Measurements from ENCODE around the gene CASTOR1. TPM values are rescaled to one million over a fixed set of nuclear protein-coding genes. Genes with fewer than 3 reads are reported as not detected.

The CASTOR1 gene
- total and polyA plus RNA-seq, 2 donors (not counting 3 experiments of a cell fraction or from before 2014, with no cell fraction given), result 8.1 to 26.8 TPM

DNA sequence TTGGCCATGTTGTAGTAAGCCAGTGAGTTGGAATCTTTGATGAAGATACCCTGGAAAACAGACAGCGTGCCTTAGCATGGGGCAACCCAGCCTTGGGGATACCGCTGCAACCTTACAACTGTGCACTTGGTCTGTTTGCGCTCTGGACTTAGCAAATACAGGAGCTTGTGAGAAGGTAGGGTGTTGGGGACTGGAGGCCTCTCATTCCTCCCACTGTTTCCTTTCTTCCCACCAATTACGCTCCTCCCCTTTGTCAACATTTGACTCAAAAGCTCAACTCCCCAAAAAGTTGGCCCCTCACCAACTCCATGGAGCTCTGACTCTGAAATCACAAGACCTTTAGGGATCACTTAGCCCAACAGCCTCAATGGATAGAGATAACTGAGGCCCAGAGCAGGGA, 45.3 kb upstream of the CASTOR1 start:
- H3K36me3 ChIP-seq (ENCODE audit: control insufficient read depth in 2 of 2, extremely low read depth in 1 of 2, insufficient read depth in 2 of 2, low read length in 2 of 2), result peaks cover 32 to 64% of the 10 kb centered on the region in 2 experiments
- H3K27me3 ChIP-seq (ENCODE audit: control insufficient read depth in 2 of 2, insufficient read depth in 2 of 2, low read length in 2 of 2), result no peaks in the 10 kb centered on the region
- DNase-seq (ENCODE audit: low read depth, low spot score) (no peak), FAIRE-seq (no peak)
- H3K79me2 ChIP-seq (ENCODE audit: control insufficient read depth, insufficient read depth, low read length), result no peaks in the 10 kb centered on the region
- no TSS peak for BruUV-seq (replicated peaks)
- dilution Hi-C loops (cut with MboI; ENCODE audit: extremely low pct_ligation_motif_present, low sequenced_read_pairs), result no loop called here
- intact Hi-C loops (cut with micrococcal nuclease), result no loop called here
- CTCF ChIA-PET, result interaction anchor here (14.7 kb wide), 1 partner anchor 46 kb away, joined by 164 read pairs; the partner anchor contains the start of gene CASTOR1
- no peaks in the 10 kb centered on the region for H3K9me3 ChIP-seq (replicated peaks; ENCODE audit: control insufficient read depth, insufficient read depth, low read length)
- TF ChIP-seq EZH2 (IDR thresholded peaks at IDR 0.05; ENCODE audit: borderline replicate concordance, low read depth, low read length, severe bottlenecking), result no peak
- TF ChIP-seq, protein P1, sequence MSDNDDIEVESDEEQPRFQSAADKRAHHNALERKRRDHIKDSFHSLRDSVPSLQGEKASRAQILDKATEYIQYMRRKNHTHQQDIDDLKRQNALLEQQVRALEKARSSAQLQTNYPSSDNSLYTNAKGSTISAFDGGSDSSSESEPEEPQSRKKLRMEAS (IDR thresholded peaks at IDR 0.05; ENCODE audit: insufficient read depth, insufficient read length), result no peak
- TF ChIP-seq GATA2 (IDR thresholded peaks at IDR 0.05; ENCODE audit: insufficient read depth, insufficient read length, low read depth, low read length), result no peak
- no peak for TF ChIP-seq MYC (IDR thresholded peaks at IDR 0.05; ENCODE audit: low read depth, low read length)
- no peak for TF ChIP-seq POLR2A (IDR thresholded peaks at IDR 0.05; ENCODE audit: low read depth, low read length)
- TF ChIP-seq, protein P2, sequence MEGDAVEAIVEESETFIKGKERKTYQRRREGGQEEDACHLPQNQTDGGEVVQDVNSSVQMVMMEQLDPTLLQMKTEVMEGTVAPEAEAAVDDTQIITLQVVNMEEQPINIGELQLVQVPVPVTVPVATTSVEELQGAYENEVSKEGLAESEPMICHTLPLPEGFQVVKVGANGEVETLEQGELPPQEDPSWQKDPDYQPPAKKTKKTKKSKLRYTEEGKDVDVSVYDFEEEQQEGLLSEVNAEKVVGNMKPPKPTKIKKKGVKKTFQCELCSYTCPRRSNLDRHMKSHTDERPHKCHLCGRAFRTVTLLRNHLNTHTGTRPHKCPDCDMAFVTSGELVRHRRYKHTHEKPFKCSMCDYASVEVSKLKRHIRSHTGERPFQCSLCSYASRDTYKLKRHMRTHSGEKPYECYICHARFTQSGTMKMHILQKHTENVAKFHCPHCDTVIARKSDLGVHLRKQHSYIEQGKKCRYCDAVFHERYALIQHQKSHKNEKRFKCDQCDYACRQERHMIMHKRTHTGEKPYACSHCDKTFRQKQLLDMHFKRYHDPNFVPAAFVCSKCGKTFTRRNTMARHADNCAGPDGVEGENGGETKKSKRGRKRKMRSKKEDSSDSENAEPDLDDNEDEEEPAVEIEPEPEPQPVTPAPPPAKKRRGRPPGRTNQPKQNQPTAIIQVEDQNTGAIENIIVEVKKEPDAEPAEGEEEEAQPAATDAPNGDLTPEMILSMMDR (IDR thresholded peaks at IDR 0.05; ENCODE audit: extremely low read depth in 1 of 2, insufficient read depth in 1 of 2, low read depth in 1 of 2, low read length in 2 of 2), result no peak
- no peak for TF ChIP-seq FOS (IDR thresholded peaks at IDR 0.05; ENCODE audit: borderline replicate concordance, insufficient read depth, low read length)
- no peak for TF ChIP-seq POLR2AphosphoS5 (IDR thresholded peaks at IDR 0.05; ENCODE audit: insufficient read depth, low read depth, low read length)
- TF ChIP-seq JUN (IDR thresholded peaks at IDR 0.05; ENCODE audit: borderline replicate concordance, insufficient read depth, insufficient read length, low read depth), result no peak
- no peak overlapping the region for H3K4me3 ChIP-seq (replicated peaks in 1 of 3; ENCODE audit: insufficient read depth in 1 of 3, low read depth in 1 of 3, low read length in 3 of 3)
- POLR2A ChIA-PET, result no interaction called here
- H3K9ac ChIP-seq (replicated peaks; ENCODE audit: extremely low read depth, insufficient read depth, low read length), result no peak overlapping the region
- H3K27ac ChIP-seq (ENCODE audit: insufficient read depth, low read depth, low read length), result no peak overlapping the region
- no peak overlapping the region for H2AFZ ChIP-seq (ENCODE audit: low read depth, low read length)
- H3K9me1 ChIP-seq (replicated peaks; ENCODE audit: control insufficient read depth, extremely low read depth, insufficient read depth, low read length), result no peaks in the 10 kb centered on the region
- H4K20me1 ChIP-seq (replicated peaks; ENCODE audit: control insufficient read depth, extremely low read depth, insufficient read depth, low read length), result no peaks in the 10 kb centered on the region
- H3K4me2 ChIP-seq (ENCODE audit: insufficient read depth, low read length), result no peak overlapping the region
- no peaks in the 10 kb centered on the region for H3K4me1 ChIP-seq (ENCODE audit: control insufficient read depth, extremely low read depth, insufficient read depth, low read length)

Measured in endothelial cell of umbilical vein (primary cell).